HG03280 (cell line): ENCODE results near the gene BAG1.

Source experiments
- ATAC-seq: cut with Tn5 transposase; IDR thresholded peaks from one replicate; pipeline ENCODE4 v1.9.1; 2021; ENCODE audit warnings: mild to moderate bottlenecking, moderate library complexity; ENCODE audit not compliant: unreplicated experiment

BAG1 gene

GRCh38 chr9:33245341-33245740, 19.2 kb downstream of the BAG1 start:
- ATAC-seq = no peak

- ATAC-seq = no peak
Observed at GRCh38 chr9:33244137-33244784, 20.2 kb downstream of the BAG1 start.

DNA sequence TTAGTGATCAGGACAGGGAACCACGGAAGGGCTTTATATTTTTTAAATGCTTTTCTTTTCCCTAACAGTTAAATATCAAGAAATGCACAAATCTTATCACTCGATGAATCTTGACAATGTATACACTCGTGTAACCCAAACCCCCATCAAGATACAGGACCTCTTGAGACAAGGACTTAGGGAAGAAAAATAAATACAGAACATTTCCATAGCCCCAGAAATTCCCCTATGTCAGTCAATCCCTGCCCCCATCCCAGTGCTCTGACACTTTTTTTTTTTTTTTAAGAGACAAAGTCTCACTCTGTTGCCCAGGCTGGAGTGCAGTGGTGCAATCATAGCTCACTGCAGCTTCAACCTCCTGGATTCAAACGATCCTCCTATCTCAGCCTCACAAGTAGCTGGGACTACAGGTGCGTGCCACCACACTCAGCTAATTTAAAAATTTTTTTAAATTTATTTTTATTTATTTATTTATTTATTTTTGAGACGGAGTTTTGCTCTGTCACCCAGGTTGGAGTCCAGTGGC, 21.8 kb downstream of the BAG1 start:
- no peak for ATAC-seq

DNA sequence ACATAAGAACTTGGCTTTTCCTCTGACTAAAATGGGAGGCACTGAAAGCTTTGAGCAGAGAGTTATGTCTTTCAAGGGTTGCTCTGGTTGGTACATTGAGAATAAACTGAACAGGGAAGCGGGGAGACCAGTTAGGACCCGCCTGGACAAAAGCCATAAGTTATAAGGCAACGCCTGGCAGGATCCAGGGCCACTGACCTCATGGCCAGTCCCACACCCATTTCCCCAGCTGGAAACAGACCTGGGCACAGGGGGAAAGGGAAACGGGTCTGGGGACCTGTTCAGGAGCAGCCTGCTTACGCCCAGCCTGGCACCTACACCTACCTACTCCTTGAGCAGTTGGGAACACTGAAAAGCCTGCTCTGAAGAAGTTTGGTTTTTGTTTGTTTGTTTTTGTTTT, 23.2 kb downstream of the BAG1 start:
- ATAC-seq = no peak

DNA sequence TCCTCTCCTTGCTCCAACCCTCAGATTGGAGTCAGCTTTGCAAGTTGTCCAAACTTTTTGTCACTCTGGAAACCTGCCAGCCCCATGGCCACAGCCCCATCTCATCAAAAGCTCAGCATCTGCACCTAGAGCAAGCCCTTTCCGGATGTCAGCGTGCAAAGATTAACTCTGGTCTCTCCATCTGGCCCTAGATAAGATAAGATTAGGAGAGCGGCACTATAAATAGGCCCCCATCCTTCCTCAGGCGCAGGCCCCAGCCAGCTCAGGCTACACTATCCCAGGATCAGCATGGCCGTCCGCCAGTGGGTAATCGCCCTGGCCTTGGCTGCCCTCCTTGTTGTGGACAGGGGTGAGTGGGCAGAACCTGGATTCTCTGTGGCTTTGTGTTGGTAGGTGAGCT, 24.6 kb downstream of the BAG1 start, which contains the start of gene SPINK4:
Gene SPINK4 (plus strand): TSS at position 247 of the 400 bp plus-strand sequence. CDS start 42 bp downstream, at position 289.
- ATAC-seq = no peak

DNA sequence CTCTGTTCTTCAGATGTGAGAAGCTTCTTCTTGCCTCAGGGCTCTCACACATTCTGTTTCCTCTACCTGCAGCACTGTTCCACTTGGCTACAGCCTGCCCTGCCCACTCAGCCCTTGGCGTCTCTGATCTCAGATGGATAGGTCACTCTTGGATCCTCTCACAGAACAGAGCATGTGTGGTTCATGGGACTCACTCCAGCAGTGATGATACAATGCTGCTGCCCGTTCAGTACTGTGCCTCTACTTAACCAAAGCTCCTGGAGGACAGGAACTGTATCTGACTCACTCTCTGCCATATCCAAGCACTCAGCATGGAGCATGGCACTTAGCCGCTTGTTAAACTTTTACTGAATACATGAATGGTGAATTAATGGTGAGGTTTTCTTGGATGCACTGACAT, 27.9 kb downstream of the BAG1 start:
- ATAC-seq = no peak

DNA sequence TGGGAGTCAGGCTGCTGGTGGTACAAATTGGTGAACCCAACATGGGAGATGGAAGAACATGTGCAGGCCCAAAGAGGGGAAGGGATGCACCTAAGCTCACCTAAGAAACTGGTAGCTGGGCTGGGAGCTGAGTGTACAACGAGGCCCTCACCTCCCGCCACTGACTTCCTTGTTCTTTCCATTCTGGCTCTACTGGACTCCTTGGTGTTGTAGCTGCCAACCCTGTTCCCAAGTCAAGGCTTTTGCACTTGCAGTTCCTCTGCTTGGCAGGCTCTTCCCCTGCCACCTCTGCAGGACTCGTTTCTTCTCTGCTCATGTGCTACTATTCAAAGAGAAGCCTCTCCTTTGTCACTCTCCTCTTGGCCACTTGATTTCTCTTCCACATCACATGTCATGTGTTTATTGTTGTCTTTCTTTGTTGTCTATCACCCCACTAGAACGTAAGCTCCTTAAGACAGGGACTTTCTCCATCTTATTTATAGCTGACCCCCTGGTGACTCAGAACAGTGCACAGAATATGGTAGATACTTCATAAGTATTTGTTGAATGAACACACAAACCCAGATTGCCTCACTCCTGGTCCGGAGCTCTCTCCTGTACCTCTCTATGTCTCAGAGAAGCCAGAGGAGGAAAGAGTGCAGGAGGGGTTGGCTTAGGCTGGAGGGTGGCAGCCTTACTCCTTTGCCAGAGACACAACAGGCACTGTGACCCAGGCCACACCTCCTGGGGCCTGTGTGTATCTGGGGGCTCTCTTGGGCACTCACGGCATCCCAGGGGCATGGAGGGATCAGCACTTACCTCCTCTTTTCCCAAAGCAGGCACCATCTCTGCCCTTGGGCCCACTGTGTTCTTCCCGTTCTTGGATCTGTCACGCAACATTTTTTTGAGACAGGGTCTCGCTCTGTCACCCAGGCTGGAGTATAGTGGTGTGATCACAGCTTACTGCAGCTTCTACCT, 29.7 kb downstream of the BAG1 start:
- no peak for ATAC-seq

DNA sequence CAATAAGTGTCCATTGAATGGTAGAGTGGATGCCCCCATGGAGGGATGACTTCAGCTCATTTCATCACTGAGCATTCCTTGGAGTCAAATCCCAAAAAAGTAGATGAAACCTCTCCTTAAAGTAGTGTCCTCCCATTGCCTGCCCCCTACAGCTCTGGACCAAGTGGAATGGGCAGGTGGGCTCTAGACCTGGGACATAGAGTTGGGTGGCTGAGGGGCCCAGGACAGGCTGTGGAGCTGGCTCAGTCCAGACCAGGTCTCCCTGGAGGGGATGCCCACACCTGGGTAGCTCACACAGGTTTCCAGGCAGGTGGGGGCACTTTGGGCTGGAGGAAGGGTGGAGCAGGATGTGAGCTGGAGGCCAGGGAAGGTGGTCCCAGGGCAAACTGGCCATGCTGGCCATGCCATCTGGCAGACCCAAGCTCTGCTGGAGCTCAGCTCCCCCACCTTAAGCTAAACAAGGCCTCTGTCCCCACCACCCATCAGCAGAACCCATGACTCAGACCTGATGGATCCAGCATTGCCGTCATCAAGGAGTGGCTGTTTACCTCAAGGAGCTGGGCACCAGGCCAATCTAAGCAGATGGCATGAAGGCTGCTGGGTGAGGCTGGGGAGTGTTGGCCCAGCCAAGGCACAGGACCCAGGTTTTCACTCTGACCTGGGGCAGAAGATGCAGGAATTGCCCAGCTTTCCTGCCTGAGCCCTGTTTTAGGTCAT, 30.7 kb downstream of the BAG1 start:
- ATAC-seq = no peak

GRCh38 chr9:33232815-33233214, 31.7 kb downstream of the BAG1 start:
- ATAC-seq = no peak

GRCh38 chr9:33231623-33231942, 32.9 kb downstream of the BAG1 start:
- ATAC-seq = no peak

- ATAC-seq = no peak
Observed at GRCh38 chr9:33230756-33231622, 33.5 kb downstream of the BAG1 start.

GRCh38 chr9:33229359-33230114, 35.0 kb downstream of the BAG1 start:
- no peak for ATAC-seq

DNA sequence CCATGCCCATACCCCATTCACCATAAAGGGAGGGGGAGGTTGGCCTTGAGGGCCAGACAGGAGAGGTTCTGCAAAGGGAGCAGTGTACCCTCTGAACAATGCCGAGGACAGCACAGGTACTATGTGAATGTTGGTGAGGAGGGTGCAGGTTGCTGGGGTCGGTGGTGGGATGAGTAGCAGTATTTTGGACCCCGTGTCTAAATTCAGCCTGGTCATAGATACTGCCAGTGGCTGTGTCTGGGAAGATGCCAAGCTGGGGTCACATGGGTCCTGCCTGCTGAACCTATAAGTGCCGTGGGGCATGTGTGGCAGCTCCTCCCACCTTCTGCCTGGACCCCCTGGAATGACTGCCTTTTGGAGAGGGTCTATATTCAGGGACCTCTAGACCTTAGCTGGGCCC, 35.9 kb downstream of the BAG1 start:
- no peak for ATAC-seq

DNA sequence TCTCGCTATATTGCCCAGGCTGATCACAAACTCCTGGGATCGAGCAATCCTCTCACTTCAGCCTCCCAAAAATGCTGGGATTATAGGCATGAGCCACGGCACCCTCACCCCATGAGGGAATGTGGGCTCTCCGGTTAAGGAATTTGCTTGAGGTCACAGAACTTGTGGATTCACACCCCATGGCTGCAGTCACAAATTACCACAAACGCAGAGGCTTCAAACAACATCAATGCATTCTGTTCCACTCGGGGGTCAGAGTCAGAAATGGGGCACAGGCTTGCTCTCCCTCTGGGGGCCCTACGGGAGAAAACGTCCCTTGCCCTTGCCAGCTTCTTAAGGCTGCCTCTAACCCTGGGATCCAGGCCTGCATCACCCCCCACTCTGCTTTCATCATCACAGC, 36.8 kb downstream of the BAG1 start:
- no peak for ATAC-seq

DNA sequence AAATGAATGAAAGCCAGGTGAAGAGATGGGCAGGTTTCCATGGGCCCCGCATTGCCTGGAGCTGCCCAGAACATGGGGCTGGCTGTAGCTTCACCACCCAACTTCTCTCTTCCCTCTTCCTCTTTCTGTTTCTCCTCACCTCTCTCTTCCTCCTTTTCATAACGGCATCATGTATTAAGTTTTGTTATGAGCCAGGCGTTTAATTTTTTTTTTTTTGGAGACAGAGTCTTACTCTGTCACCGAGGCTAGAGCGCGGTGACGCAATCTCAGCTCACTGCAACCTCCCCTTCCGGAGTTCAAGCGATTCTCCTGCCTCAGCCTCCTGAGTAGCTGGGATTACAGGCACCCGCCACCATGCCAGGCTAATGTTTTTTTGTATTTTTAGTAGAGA, 37.5 kb downstream of the BAG1 start:
- no peak for ATAC-seq

GRCh38 chr9:33225319-33226147, 39.0 kb downstream of the BAG1 start:
- no peak for ATAC-seq

- ATAC-seq = no peak
Observed at GRCh38 chr9:33223696-33224095, 40.8 kb downstream of the BAG1 start.

DNA sequence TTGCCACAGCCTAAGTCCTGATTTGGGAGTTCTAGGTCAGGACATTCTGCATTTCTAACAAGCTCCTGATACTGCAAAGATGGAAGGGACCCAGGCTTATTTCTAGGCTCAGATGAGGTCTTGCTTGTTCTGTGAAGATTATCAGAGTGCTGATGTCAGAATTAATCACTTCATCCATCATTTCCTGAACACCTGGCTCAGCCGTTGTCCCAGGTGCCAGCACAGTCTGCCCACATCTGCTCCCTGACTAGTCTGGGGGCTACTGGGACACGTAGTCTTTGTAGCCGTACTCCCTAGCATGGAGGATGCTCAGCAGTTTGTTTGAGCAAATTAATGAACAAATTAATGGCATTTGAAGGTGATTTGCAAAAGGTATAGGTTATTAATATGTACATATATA, 42.5 kb downstream of the BAG1 start:
- no peak for ATAC-seq

DNA sequence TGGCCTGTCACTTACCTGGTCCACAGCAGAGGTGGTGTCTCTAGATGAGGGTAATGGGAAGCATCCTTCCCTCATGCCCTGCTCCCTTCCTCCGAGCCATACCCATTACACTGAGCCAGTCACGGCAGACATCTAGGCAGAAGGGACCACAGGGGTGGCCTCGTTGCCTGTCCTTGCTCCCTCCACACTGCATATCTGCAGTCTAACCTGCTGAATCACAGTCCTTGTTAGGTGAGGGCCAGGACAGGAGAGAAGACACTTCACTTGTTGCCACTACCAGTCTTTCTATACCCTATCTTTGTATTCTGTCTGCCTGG, 43.0 kb downstream of the BAG1 start:
- no peak for ATAC-seq
